Body of pancreas (tissue), 4 donors: Measurements from ENCODE around the gene DLG1.

ENCODE experiments used
- POLR2A ChIP-seq, 3 donors: fragments of 450-650 bp; IDR thresholded peaks; one replicate each; pipeline ENCODE4 v1.6.1; 2016; ENCODE audit warnings: antibody characterized with exemption in 3 of 3, mild to moderate bottlenecking in 2 of 3
- TF ChIP-seq, protein P1 (sequence below), 7 experiments: fragments of 450-650 bp in 4 of 7; fragments of 200-600 bp in 3 of 7; sonication (generic) in 3 of 7; IDR thresholded peaks; one replicate each; pipeline ENCODE4 v1.5.1; 2016 to 2019; ENCODE audit warnings: antibody characterized with exemption in 7 of 7

DNA sequence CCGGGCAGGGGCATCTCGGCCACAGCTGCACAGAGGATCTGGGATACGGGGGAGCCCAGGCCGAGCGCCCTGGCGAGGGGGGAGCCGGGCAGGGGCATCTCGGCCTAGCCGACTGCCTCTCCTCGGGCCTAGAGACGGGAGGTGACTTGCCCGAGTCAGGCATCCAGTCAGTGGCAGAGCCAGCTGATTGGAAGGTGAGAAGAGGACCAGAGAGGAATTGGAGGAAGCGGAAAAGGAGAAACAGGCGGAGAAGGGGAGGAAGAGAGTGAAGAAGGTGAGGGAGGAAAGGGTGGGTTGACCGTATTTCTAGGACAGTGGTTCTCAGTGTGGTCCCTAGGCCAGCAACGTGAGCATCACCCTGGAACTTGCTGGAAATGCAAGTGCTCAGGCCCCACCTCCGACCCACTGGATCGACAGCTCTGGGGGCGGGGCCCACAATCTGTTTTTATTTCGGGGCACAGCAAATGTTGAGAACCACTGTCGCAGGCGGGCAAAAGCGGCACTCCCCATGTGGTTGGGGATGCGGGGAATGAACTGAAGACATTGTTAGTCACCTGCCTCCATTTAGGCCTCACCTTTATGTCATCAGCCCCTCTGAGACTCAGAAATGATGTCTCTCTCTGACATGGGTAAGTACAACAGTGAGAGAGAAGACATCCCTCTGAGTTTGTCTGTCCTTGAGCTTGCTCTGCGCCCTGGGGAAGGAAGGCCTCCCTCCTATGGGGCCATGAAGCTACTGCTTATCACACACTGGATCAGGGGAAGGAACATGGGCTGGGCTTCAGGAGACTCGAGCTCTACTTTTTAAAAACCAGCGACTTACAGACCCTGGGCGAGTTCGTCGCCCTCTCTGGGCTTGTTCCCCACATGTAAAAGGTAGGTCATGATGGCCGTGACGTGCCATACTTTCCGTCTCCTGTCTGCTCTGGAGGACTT lies 267.8 kb downstream of the DLG1 start:
- TF ChIP-seq, protein P1, sequence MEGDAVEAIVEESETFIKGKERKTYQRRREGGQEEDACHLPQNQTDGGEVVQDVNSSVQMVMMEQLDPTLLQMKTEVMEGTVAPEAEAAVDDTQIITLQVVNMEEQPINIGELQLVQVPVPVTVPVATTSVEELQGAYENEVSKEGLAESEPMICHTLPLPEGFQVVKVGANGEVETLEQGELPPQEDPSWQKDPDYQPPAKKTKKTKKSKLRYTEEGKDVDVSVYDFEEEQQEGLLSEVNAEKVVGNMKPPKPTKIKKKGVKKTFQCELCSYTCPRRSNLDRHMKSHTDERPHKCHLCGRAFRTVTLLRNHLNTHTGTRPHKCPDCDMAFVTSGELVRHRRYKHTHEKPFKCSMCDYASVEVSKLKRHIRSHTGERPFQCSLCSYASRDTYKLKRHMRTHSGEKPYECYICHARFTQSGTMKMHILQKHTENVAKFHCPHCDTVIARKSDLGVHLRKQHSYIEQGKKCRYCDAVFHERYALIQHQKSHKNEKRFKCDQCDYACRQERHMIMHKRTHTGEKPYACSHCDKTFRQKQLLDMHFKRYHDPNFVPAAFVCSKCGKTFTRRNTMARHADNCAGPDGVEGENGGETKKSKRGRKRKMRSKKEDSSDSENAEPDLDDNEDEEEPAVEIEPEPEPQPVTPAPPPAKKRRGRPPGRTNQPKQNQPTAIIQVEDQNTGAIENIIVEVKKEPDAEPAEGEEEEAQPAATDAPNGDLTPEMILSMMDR (IDR thresholded peaks at IDR 0.05): no peak
- no peak for TF ChIP-seq POLR2A (IDR thresholded peaks at IDR 0.05)
